GM13977 (cell line): ENCODE measurements around the gene TSHZ2.

Experiments
- DNase-seq: peaks from one replicate; pipeline ENCODE4 v3.0.0; 2012; ENCODE audit warnings: low spot score
- in situ Hi-C: fragments of 300-500 bp; cut with MboI; formaldehyde crosslinking; loops from one replicate; pipeline ENCODE4 v1.12.0; 2022; ENCODE audit warnings: low sequenced_read_pairs, low pct_unique_long_range_greater_than_20kb, mixed read lengths, inconsistent platforms; ENCODE audit not compliant: unreplicated experiment
- TF ChIP-seq, protein P1 (sequence below): IDR thresholded peaks from 2 replicates; pipeline ENCODE4 v1.5.1; 2012; ENCODE audit warnings: mild to moderate bottlenecking, control low read depth; ENCODE audit not compliant: insufficient read depth; ENCODE audit errors: extremely low read depth, missing control alignments

The TSHZ2 gene

DNA sequence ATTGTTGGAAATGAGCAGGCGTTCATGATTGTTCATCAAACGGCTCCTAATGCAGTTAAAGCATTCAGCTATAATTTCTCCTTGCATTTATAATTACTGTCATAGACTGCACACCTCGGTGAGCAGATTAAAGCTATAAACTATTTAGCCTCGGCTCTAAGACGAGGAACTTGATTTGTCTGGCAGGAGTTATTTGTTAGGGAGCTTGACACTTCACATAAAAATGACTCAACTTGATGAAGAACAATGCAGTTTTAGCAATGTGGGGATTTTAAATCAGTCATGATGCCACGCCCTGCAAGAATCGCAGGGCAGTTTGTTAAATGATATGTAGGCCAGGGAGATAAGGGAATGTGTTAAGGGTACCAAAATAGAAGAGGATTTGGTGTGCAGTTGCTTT is 290.2 kb downstream of the TSHZ2 start:
- DNase-seq: no peak
- TF ChIP-seq, protein P1, sequence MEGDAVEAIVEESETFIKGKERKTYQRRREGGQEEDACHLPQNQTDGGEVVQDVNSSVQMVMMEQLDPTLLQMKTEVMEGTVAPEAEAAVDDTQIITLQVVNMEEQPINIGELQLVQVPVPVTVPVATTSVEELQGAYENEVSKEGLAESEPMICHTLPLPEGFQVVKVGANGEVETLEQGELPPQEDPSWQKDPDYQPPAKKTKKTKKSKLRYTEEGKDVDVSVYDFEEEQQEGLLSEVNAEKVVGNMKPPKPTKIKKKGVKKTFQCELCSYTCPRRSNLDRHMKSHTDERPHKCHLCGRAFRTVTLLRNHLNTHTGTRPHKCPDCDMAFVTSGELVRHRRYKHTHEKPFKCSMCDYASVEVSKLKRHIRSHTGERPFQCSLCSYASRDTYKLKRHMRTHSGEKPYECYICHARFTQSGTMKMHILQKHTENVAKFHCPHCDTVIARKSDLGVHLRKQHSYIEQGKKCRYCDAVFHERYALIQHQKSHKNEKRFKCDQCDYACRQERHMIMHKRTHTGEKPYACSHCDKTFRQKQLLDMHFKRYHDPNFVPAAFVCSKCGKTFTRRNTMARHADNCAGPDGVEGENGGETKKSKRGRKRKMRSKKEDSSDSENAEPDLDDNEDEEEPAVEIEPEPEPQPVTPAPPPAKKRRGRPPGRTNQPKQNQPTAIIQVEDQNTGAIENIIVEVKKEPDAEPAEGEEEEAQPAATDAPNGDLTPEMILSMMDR: no peak
- in situ Hi-C loops: no loop called here

DNA sequence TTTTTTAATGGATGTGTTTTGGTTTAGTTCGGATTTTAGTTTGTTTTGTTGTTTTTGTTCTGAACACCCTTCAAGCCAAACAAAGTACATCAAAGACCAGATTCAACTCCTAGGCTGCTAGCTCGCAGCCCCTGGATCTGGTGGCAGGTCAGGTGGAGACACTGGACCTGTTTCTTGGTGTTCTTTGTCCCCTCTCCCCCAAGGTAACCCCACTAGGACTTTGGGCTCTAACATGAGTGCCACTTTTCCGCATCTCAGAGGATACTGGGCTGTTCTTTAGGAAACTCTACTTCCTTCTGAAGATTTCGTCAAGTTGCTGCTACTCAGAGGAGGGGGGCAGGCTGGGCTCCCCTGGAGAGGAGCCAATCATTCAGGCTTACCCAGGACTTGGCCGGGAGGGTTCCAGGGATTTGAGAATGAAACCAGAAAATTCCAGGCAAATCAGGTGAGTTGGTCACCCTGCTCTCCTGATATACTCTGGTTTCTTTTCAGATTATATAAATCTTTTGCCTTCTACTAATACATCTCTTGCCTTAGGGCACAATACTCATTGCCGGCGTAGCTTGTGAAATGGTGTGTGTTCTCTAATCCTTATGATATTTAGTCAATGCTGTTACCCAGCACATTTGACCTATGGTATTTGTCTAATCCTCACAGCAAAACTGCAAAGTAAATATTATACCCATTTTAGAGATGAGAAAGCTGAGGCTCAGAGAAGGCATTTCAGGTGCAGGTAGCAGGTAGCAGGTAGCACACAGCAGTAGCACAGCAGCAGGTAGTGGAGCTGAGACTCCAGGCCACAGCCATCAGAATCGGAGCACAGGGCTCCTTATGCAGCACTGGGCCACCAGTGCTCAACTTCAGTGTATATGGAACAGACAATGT is 291.6 kb downstream of the TSHZ2 start:
- no peak for DNase-seq
- TF ChIP-seq, protein P1: no peak
- in situ Hi-C loops: no loop called here

DNA sequence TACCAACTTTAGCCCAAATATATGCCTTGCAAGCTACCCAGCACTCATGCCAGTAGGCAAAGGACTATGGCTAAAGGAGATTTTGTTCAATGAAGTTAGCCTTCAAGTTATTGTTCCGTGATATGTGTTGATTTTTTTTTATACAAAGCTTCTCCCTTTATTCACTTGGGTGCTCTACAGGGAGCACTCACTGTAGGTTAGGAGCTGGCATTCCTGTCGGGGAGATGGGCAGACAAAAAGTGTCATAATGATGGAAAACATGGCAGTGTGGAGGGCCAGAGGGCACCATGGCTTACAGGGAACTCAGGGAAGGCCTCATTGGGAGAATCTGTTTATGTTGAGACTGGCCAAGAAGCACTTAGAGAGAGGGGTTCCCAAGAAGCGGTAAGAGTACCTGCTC is 292.4 kb downstream of the TSHZ2 start:
- in situ Hi-C loops: no loop called here
- no peak for DNase-seq
- TF ChIP-seq, protein P1: no peak

- in situ Hi-C loops: no loop called here
- no peak for DNase-seq
- TF ChIP-seq, protein P1: no peak
These were observed 293.2 kb downstream of the TSHZ2 start for GRCh38 chr20:53265304-53265875.

DNA sequence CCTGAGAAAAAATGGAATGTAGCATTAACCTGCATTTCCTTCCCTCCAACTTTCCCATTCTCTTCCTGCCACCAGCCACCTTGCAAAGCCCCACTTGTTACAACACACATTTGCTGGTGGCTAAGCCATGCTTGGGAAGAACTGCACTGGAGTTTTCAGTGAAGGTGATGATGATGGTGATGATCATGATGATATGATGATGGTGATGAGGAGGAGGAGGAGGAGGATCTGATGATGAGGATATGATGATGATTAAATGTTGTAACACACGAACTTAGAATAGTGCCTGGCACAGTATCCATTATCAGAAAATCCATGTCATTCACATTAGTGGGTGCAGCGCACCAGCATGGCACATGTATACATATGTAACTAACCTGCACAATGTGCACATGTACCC is 297.2 kb downstream of the TSHZ2 start:
- DNase-seq: no peak
- in situ Hi-C loops: no loop called here
- TF ChIP-seq, protein P1: no peak

DNA sequence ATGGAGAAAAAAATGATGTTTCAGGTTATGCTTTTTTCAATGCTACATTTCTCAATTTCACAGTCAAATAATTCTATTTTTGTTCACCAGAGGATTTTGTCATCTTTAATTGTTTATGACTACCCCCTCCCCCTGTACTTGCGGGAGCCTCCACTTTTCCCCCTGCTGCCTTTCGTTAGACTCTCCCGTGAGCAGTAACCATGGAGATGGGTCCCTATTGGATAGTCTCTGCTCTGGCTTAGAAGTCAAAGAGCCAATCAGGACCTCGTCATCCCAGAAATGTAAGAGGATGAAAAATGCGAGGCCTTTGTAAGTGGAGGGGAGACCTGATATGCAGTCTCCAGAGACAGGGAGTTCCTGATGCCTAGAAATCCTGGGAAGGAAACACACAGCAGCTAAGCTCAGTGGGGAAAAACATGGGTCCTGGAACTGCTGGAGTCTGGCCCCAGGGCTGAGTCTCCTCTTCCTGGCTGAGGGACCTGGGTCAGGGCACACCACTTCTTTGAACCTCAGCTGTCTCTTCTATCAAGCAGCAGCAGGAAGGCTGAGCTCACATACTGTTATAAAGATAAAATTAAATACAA is 298.7 kb downstream of the TSHZ2 start:
- no peak for DNase-seq
- in situ Hi-C loops: no loop called here

More for the DNA sequence above, 298.7 kb downstream of the TSHZ2 start:
- TF ChIP-seq, protein P1: no peak
